ENCODE results near the gene AMZ2.
"Not testable (repeated sequence)": the region's sequence is repeated elsewhere in the genome, so short reads cannot be mapped to it uniquely, and the experiment has no call there.

Gene AMZ2

DNA sequence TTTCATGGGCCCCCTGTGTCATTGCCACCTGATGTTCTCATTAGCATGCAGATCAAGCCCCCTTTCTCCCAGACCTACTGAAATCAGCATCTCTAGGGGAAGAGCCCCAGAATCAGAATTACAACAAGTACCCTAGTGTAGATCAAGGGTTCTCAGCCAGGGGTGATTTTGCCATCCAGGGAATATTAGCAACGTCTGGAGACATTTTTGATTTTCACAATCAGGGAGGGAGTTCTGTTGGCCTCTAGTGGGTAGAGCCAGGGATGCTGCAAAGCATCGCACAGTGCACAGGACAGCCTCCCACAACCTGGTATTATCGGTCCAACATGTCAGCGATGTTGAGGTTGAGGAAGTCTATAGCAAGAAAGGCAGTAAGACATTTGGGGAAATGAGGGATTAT, 7.3 kb downstream of the AMZ2 start:
- no peak for DNase-seq

DNA sequence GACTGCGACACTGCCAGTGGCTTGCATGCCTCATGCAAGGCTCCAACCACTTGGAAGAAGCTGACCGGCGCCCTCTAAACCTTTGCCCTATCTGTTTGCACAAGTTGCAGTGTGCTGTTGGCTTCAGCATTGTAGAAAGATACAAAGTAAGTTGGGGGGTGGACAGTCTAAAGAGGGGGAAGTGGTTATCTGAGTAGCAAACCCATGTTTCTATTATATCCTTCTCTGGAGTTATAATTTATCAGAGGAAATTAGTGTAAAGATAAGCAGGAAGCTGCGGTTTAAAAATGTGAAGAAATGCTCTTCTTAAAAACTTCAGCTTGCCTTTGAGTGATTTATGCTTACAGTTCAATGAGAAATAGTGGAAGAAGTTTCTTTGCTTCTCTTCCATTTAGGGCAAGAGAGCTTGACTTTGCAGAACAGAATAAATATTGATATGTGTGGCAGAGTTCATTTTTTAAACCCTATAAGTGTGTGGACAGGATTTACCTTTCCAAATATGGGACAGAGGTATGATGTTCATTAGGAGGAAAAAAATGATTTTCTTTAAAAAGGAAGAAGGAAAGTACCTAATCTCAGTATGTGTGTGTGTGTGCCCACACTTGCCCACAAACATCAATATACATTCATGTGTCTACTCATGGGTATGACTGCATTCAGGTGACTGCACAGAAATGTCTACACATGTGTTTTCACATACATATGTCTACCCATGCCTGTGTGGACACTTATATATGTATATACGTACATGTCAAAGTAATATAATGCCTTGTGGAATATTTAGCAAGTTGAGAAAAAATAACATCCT, 8.1 kb downstream of the AMZ2 start:
- DNase-seq = peak in 1 of 2 donors; percentile 64

GRCh38 chr17:68256701-68257100, 8.9 kb downstream of the AMZ2 start:
- not testable (repeated sequence) for DNase-seq

- no peak for DNase-seq
Observed at GRCh38 chr17:68257934-68258333, 10.1 kb downstream of the AMZ2 start.

DNA sequence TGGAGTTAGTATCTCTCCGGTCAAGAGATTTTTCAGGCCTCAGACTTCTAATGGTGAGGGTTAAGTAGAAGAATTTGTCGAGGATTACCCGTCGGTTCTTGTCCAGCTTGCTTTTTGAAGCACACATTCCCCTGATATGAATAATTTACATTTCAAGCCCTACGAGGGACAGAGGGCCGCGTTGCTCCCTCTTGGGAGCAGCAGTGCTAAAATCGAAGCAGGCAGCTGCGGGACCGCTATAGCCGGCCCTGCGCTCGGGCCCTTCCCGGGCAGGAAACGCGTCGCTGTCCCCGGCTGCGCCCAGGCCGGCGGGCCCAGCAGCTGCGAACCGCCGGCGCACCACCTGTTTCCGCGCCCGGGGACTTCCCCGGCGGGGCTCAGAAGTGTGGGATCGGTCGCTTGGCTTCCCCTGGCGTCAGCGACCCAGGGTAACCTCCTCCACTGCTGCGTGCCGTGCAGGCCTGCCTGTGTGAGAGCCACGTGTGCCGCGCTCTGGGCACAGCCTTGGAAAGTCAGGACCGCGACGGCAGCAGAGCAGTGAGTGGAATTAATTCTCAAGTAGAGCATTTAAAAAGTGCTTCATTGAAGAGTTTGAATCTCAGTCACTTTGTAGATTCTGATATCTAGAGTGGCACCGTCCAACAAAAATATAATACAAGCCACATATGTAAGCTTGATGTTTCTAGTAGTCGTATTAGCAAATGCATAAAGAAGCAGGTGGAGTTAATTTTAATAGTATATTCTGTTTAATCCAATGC, 11.2 kb downstream of the AMZ2 start:
- DNase-seq = peak; percentile 15 to 56

DNA sequence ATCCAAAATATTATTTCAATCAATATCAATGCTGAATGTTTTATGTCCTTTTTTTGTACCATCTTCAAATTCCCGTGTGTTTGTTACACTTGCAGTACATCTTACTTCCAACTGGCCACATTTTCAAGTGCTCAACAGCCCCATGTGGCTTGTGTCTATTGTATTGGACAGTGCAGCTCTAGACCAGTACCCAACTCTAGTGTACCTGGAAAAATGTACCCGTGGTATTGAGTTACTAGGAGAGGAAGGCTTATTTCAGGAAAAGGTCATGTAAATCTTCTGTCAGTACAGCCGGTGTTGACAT, 11.8 kb downstream of the AMZ2 start:
- DNase-seq = not testable (repeated sequence)

DNA sequence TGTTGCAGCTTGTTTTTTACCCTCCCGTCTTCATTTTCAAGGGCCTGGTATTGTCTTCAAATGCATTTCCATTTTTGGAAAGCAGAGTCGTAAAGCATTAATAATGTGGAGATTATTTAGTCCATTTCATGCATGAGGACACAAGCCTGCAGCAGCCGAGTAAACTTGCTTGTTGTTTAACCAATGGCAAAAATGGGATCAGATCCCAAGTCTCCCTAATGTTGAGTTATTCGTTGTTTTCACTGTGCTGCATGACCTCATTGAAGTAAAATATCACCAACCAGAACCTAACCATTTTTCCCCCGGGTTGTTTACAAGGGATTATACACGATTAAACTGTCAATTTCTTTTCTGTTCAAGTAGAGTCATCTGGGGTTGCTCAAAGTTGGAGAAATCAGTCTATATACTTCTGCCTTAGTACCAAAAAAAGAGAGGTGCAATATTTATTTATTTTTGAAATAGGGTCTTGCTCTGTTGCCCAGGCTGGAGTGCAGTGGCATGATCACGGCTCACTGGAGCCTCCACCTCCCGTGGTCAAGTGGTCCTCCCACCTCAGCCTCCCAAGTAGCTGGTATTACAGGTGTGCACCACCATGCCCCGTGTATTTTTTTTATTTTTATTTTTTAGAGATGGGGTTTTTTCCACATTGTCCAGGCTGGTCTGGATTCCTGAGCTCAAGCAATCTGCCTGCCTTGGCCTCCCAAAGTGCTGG, 12.4 kb downstream of the AMZ2 start:
- DNase-seq = no peak

DNA sequence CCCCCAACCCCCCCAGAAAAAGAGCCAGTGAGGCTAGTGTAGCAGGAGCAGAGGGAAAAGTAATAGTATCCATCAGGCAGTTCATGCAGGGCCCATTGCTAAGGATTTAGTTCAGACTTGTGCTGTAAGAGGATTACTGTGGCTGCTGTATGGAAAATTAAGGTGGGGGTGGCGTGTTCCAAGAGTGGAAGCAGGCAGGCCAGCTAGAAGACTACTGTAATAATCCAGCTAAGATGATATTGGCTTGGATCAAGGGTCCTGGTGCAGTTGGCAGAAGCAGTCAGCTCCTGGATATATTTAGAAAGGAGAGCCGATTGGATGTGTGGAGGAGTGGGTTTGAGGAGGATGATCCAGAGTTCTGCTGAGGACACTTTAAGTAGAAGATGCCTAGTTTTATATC, 14.6 kb downstream of the AMZ2 start:
- DNase-seq = not testable (repeated sequence)

DNA sequence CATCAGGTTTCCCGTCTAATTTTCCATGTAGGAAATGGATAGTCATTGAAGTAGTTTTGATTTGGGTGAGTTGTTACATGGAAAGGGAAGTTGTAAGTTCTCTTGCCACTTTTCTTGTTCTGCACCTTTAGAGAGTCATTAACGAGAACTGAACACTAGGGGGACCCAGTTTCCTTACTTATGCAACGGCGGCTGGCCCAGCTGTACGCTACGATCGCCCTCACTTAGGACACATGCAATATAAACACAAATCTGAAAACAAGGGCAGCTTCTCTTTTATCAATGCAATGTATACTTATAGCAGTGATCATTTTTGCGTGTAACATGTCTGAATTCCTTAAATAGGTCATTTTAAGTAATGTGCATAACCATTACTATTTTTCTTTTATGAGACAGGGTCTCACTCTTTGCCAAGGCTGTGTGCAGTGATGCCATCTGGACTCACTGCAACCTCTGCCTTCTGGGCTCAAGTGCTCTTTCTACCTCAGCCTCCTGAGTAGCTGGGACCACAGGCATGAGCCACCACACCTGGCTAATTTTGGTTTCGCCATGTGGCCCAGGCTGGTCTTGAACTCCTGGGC, 15.3 kb downstream of the AMZ2 start:
- DNase-seq = peak in 1 of 2 donors; percentile 37

GRCh38 chr17:68265833-68266232, 18.0 kb downstream of the AMZ2 start:
- DNase-seq = not testable (repeated sequence)

- no peak for DNase-seq
Observed at GRCh38 chr17:68273722-68274121, 25.9 kb downstream of the AMZ2 start.

GRCh38 chr17:68276339-68276738, 28.5 kb downstream of the AMZ2 start:
- DNase-seq = not testable (repeated sequence)

DNA sequence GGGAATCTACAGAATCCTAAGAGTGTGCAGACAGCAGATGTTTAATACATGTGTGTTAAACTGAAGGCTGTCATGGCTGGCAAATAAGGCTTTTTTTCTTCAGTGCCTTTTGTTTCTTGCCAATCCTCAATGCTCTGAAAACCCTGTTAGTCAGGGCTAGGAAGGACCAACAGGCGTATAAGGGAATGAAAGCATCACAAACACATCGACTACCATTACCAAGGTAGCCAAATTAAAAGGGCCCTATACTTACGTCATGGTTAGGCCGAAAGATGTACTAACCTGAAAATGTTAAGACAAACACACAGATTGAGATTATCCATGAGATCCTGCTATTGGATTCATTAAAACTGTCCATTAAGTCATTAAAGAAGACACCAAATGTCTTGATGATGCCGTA, 30.0 kb downstream of the AMZ2 start:
- no peak for DNase-seq

DNA sequence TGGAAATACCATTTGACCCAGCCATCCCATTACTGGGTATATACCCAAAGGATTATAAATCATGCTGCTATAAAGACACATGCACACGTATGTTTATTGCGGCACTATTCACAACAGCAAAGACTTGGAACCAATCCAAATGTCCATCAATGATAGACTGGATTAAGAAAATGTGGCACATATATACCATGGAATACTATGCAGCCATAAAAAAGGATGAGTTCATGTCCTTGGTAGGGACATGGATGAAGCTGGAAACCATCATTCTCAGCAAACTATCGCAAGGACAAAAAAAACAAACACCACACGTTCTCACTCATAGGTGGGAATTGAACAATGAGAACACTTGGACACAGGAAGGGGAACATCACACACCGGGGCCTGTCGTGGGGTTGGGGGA, 34.1 kb downstream of the AMZ2 start:
- not testable (repeated sequence) for DNase-seq

DNA sequence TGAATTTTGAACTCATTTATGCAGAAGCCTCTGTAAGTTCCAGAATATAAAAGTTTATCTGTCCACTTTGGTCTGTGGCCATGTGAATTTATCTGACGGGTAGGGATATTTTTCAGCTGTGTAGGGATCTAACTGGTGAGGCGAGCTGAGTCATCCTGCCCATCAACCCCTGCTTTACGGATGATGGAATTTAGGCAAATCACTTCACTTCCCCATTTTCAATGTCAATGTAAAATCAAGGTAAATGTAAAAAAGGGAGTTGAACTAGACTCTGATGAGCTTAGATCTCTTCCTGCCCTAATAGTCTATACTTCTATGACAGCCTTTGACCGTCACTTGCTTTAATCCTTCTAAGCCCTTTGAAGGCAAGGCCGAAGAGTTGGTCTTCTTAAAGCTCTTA, 40.5 kb downstream of the AMZ2 start:
- DNase-seq = peak in 1 of 2 donors; percentile 8

DNA sequence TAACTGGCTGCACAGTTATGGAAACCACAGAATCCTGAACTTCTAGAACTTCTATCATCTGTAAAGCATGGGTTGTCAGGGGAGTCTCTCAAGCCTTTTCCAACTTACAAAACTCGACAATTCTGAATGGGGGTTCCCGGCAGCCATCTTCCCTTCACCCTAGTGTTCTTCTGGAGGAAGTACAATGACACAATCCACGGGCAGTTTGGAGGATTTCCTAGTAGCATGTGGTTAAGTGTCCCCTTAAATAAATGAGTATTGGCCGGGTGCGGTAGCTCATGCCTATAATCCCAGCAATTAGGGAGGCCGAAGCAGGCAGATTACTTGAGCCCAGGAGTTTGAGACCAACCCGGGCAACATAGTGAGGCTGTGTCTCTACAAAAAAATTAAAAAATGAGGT, 41.0 kb downstream of the AMZ2 start:
- no peak for DNase-seq

GRCh38 chr17:68289473-68289872, 41.6 kb downstream of the AMZ2 start:
- DNase-seq = no peak

GRCh38 chr17:68289936-68290267, 42.1 kb downstream of the AMZ2 start:
- no peak for DNase-seq

DNA sequence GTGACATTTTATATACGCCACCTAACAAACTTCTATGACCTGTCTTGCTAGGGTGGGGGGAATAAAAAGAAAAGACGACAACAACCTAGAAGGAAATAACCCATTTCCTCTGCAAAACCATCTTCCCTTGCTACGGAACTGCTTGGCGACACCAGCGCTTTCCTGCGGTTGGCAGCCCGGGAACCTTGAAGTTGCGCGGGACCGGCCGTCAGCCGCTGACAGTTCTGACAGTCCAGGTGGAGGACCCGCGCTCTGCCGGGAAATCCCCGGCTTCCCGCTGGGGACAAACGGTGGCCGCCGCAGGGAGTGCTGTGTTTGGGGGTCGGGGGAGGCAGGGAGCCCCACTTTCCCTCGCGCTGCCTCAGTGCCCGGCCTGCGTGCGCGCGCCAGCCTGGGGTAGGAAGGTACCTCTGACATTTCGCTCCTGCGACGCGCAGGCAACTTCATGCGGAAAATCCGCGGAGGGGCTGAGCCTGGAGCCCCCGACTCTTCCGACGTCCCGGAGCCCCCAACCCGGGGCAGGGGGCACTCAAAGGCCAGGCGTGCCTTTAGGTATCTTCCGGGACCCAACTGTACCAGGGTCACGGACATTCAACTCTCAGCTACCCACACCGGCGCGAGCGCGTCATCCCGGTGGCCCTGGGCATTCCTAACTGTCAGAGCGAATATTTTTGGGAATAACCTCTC, 42.6 kb downstream of the AMZ2 start:
- peak in 1 of 2 donors; percentile 53 for DNase-seq

- peak in 1 of 2 donors; percentile 77 for DNase-seq
Observed at GRCh38 chr17:68290955-68291835, 43.4 kb downstream of the AMZ2 start, which contains the start of the genes ARSG and SLC16A6. Gene ARSG, plus strand, starts transcription at chr17:68291495. Its CDS starts 15,999 bp downstream, at chr17:68307494. Gene SLC16A6, minus strand, starts transcription at chr17:68291127. Its CDS starts 12,807 bp downstream, at chr17:68278320.

Measured in bone marrow (tissue), 2 donors.